GM20000 (cell line): ENCODE data around the gene EEA1.

Experiments used
- DNase-seq: peaks from one replicate; pipeline ENCODE4 v3.0.0; 2012; ENCODE audit warnings: low spot score
- TF ChIP-seq, protein P1 (sequence below): IDR thresholded peaks from 2 replicates; pipeline ENCODE4 v1.5.1; 2012; ENCODE audit warnings: mild to moderate bottlenecking, control low read depth; ENCODE audit errors: extremely low read depth, missing control alignments

Gene EEA1

DNA sequence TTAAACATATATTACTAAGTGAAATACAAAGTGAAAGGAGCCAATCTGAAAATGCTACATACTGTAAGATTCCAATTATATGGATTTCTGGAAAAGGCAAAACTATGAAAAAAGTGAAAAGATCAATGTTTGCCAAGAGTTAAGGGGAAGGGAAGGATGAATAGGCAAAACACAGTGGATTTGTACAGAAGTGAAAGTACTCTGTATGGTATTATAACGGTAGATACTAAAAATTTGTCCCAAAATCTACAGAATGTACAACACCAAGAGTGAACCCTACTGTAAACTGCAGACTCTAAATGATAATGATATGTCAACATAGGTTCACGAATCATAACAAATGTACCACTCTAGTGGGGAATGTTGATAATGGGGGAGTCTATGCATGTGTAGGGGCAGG lies 17.8 kb downstream of the EEA1 start:
- no peak for DNase-seq
- TF ChIP-seq, protein P1, sequence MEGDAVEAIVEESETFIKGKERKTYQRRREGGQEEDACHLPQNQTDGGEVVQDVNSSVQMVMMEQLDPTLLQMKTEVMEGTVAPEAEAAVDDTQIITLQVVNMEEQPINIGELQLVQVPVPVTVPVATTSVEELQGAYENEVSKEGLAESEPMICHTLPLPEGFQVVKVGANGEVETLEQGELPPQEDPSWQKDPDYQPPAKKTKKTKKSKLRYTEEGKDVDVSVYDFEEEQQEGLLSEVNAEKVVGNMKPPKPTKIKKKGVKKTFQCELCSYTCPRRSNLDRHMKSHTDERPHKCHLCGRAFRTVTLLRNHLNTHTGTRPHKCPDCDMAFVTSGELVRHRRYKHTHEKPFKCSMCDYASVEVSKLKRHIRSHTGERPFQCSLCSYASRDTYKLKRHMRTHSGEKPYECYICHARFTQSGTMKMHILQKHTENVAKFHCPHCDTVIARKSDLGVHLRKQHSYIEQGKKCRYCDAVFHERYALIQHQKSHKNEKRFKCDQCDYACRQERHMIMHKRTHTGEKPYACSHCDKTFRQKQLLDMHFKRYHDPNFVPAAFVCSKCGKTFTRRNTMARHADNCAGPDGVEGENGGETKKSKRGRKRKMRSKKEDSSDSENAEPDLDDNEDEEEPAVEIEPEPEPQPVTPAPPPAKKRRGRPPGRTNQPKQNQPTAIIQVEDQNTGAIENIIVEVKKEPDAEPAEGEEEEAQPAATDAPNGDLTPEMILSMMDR, result no peak

DNA sequence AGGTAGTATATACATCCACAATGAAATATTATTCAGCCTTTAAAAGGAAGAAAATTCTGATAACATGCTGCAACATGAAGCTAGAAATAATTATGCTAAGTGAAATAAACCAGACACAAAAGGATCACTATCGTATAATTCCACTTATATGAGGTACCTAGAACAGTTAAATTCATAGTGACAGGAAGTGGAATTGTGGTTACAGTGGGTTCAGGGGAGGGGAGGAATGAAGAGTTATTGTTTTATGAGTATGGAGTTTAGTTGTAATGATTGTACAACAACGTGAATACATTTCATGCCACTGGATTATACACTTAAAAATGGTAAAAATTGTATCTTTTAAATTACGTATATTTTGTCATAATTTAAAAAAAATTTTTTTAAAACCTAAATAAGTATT lies 21.0 kb downstream of the EEA1 start:
- DNase-seq, result no peak
- TF ChIP-seq, protein P1, result no peak

DNA sequence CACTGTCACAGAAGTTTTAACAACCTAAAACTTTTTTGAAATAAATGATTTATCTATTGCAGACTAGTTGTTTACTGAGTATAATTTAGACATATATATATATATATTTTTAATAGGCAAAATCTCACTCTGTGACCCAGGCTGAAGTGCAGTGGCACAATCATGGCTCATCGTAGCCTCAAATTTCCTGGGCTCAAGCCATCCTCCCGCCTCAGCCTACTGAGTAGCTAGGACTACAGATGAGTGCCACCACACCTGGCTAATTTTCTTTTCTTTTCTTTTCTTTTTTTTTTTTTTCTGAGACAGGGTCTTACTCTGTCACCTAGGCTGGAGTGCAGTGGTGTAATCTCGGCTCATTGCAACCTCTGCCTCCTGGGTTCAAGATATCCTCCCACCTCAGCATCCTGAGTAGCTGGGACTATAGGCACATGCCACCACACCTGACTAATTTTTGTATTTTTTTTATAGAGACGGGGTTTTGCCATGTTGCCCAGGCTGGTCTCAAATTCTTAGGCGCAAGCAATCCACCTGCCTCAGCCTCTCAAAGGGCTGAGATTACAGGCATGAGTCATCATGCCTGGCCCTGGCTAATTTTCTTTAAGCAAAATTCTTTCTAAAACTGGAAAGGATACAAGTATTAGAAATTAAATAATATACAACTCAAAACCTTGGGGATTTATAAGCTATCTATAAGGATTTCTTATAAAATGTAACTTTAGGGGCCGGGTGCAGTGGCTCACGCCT lies 23.1 kb downstream of the EEA1 start:
- no peak for DNase-seq
- TF ChIP-seq, protein P1, result no peak

DNA sequence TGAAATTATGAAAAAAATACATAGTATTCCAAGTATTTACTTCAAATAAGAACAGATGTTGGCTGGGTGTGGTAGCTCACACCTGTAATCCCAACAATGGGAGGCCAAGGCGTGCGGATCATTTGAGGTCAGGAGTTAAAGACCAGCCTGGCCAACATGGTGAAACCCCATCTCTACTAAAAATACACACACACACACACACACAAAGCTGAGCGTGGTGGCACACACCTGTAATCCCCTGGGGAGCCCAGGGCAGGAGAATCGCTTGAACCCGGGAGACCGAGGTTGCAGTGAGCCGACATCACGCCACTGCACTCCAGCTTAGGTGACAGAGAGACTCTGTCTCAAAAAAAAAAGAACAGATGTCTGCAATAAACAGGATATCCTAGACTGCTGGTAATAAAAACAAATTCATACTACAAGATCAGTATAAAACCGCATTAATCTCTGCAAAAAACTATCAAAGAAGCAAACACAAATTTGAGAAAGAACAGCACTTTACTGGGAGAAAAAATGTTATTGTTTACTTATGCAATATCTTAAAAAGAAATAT lies 23.8 kb downstream of the EEA1 start:
- TF ChIP-seq, protein P1, result no peak
- no peak for DNase-seq

DNA sequence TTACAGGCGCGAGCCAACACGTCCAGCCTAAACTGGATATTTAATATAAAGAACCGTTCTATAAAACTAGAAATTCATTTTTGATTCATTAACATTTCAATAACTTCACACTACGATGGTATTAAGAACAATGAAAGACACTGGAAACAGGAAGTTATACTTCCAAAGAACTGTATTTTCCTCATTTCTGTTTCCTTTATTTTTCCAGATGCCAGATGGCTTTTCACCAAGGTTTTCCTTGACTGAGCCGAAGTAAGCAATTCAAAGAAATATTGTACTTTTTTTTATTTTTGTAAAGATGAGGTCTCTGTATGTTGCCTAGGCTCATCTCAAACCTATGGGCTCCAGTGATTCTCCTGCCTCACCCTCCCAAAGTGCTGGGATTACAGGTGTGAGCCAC lies 28.2 kb downstream of the EEA1 start:
- DNase-seq, result no peak
- TF ChIP-seq, protein P1, result no peak

DNA sequence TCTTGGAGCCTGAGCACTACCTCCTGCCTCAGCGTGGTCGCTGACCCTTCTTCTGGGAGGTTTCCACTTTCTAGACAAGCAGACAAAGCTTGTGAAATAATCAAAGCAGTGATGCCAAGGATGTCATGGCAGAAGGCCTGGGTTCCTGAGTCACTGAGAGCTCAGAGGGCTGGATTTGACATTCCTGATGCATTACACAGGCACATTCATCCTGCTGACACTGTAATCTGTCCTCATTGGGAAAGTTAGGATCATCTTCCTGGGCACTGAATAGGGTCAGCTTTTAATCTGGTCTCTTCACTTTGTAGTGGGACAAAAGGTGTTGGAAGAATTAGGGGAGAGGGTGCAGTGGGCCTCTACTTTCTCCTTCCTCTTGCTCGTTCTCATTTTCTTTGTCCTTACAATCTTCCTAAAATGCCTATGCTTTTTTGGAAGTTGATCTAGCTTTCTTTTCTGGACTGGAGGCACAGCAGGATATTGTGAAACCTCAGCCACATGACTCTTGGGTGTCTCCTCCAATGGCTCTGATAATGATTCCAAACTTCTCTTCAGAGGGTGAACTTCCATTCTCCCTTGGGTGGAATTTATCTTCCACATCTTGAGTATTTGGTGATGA lies 29.6 kb downstream of the EEA1 start:
- TF ChIP-seq, protein P1, result no peak
- no peak for DNase-seq

DNA sequence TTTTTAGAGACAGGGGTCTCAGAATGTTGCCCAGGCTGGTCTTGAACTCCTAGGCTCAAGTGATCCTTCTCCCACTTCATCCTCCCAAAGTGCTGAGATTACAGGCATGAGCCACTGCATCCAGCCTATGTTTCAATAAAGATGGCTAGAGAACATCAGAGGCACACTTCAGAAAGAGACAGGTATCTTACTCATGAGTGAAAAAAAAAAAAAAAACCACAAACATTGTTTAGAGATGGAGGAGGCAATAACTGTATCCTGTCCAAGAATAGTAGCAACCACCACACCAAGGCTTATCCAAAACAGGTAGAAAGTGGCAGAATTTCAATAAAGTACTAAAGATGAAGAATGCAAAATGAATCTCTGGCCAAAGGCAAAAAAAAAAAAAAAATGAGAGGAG lies 30.3 kb downstream of the EEA1 start:
- TF ChIP-seq, protein P1, result no peak
- DNase-seq, result no peak
